C4-2B (cell line): ENCODE measurements around the gene TSPAN1.

ENCODE experiments used
- ZFX ChIP-seq: fragments of 450-650 bp; IDR thresholded peaks from 2 replicates; pipeline ENCODE4 v1.6.1; 2017
- TF ChIP-seq, protein P1 (sequence below): fragments of 450-650 bp; conservative IDR thresholded peaks from 2 replicates; pipeline ENCODE4 v1.5.1; 2017; ENCODE audit warnings: mild to moderate bottlenecking

DNA sequence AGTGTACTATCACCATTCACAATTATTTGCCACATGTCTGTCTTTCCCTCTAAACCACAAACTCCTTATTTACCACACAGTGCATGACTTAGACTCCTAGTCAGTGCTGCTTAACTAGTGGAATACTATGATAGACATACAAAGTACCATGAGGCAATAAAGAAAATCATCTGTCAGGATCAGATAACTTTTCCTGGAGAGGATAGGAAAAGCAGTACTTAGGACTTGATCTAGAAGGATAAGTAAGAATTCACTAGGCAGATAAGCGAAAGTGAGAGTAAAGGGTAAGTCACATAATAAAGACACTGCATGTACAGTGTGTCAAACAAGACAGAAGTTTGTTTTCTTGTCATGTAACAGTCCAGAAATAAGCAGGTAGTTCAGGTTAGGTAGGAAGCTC, 21.2 kb upstream of the TSPAN1 start:
- TF ChIP-seq, protein P1, sequence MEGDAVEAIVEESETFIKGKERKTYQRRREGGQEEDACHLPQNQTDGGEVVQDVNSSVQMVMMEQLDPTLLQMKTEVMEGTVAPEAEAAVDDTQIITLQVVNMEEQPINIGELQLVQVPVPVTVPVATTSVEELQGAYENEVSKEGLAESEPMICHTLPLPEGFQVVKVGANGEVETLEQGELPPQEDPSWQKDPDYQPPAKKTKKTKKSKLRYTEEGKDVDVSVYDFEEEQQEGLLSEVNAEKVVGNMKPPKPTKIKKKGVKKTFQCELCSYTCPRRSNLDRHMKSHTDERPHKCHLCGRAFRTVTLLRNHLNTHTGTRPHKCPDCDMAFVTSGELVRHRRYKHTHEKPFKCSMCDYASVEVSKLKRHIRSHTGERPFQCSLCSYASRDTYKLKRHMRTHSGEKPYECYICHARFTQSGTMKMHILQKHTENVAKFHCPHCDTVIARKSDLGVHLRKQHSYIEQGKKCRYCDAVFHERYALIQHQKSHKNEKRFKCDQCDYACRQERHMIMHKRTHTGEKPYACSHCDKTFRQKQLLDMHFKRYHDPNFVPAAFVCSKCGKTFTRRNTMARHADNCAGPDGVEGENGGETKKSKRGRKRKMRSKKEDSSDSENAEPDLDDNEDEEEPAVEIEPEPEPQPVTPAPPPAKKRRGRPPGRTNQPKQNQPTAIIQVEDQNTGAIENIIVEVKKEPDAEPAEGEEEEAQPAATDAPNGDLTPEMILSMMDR = no peak
- TF ChIP-seq ZFX = no peak
